H1 (cell line): ENCODE results near the gene GFPT1. TPM values are rescaled to one million over a fixed set of nuclear protein-coding genes. Genes with fewer than 3 reads are reported as not detected.

ENCODE experiments used
- CTCF ChIA-PET: fragments of 300-600 bp; sonication (Branson Sonifier 250); formaldehyde crosslinking; loops from one replicate; lab custom pipeline; 2021; ENCODE audit not compliant: partially characterized antibody; lab: Charles Lee
- POLR2A ChIA-PET: fragments of 300-600 bp; sonication (Branson Sonifier 250); formaldehyde crosslinking; loops from one replicate; lab custom pipeline; 2021; ENCODE audit warnings: inconsistent platforms; ENCODE audit not compliant: partially characterized antibody; lab: Charles Lee
- DNase-seq, 2 experiments: peaks; one replicate each; pipeline versions ENCODE4 v3.0.0 to v3.0.0-alpha.2; 2010 to 2022; ENCODE audit warnings: low spot score in 2 of 2, low read depth in 1 of 2, mixed read lengths in 1 of 2
- FAIRE-seq: peaks from 2 replicates; lab custom pipeline; 2011; peaks lifted over from hg19 to GRCh38; lab: Jason Lieb, UNC
- H2AFZ ChIP-seq: 2 replicates; pipeline ENCODE4 v1.8.1; 2012; ENCODE audit warnings: low read length, inconsistent platforms
- H2AK5ac ChIP-seq: 2 replicates; pipeline ENCODE4 v1.6.1; 2013; ENCODE audit warnings: low read depth, low read length
- H2BK120ac ChIP-seq: replicated peaks from 2 replicates; pipeline ENCODE3; 2013; ENCODE audit warnings: low read depth, low read length, inconsistent platforms
- H2BK12ac ChIP-seq: 2 replicates; pipeline ENCODE4 v1.6.1; 2013; ENCODE audit warnings: low read depth, low read length
- H2BK15ac ChIP-seq: 2 replicates; pipeline ENCODE4 v1.6.1; 2013; ENCODE audit warnings: low read length
- H2BK20ac ChIP-seq: 2 replicates; pipeline ENCODE4 v1.6.1; 2013; ENCODE audit warnings: low read length
- H2BK5ac ChIP-seq: 2 replicates; pipeline ENCODE4 v1.6.1; 2013; ENCODE audit warnings: low read depth, low read length
- H3K14ac ChIP-seq: 2 replicates; pipeline ENCODE4 v1.6.1; 2013; ENCODE audit warnings: inconsistent platforms; ENCODE audit not compliant: insufficient read length
- H3K18ac ChIP-seq: 2 replicates; pipeline ENCODE4 v1.6.1; 2013; ENCODE audit warnings: low read length; ENCODE audit errors: extremely low read depth
- H3K23ac ChIP-seq: 2 replicates; pipeline ENCODE4 v1.6.1; 2013; ENCODE audit warnings: inconsistent platforms; ENCODE audit not compliant: insufficient read length
- H3K23me2 ChIP-seq: 2 replicates; pipeline ENCODE4 v1.6.1; 2013; ENCODE audit warnings: low read depth, low read length
- H3K27ac ChIP-seq: 2 replicates; pipeline ENCODE4 v1.6.1; 2011; ENCODE audit warnings: low read depth, low read length, inconsistent platforms
- H3K27me3 ChIP-seq, 4 experiments: replicated peaks in 1 of 4; 1 replicate in 1 of 4; 2 replicates in 3 of 4; pipeline versions ENCODE4 v1.6.1 to v1.8.1; 2011 to 2013; ENCODE audit warnings: low read length in 3 of 4, mild to moderate bottlenecking in 3 of 4, inconsistent platforms in 2 of 4, mixed read lengths in 2 of 4, moderate library complexity in 1 of 4; ENCODE audit not compliant: control insufficient read depth in 3 of 4, insufficient read depth in 3 of 4; ENCODE audit errors: extremely low read depth in 1 of 4
- H3K36me3 ChIP-seq, 4 experiments: 2 replicates each; pipeline versions ENCODE4 v1.6.1 to v1.8.1; 2011 to 2013; ENCODE audit warnings: mild to moderate bottlenecking in 4 of 4, low read length in 3 of 4, moderate library complexity in 2 of 4, control low read depth in 1 of 4, inconsistent platforms in 1 of 4; ENCODE audit not compliant: insufficient read depth in 4 of 4, control insufficient read depth in 2 of 4
- H3K4ac ChIP-seq: replicated peaks from 2 replicates; pipeline ENCODE3; 2013; ENCODE audit warnings: low read length, low read depth, mixed read lengths, inconsistent platforms; ENCODE audit not compliant: insufficient read length
- H3K4me1 ChIP-seq, 4 experiments: replicated peaks in 1 of 4; 1 replicate in 1 of 4; 2 replicates in 3 of 4; pipeline versions ENCODE4 v1.6.1 to v1.8.1; 2011 to 2013; ENCODE audit warnings: low read length in 3 of 4, inconsistent platforms in 2 of 4, mixed read lengths in 1 of 4; ENCODE audit not compliant: insufficient read depth in 4 of 4, control insufficient read depth in 3 of 4
- H3K4me2 ChIP-seq, 2 experiments: 2 replicates each; pipeline versions ENCODE4 v1.6.1 to v1.8.1; 2011 to 2013; ENCODE audit warnings: low read depth in 2 of 2, low read length in 2 of 2, control low read depth in 1 of 2, inconsistent platforms in 1 of 2, mild to moderate bottlenecking in 1 of 2; ENCODE audit not compliant: insufficient read depth in 1 of 2
- H3K4me3 ChIP-seq, 4 experiments: fragments of 200-600, 300-600 bp in 1 of 4; sonication (generic), shearing (Covaris generic), sonication (Bioruptor Twin) in 1 of 4; 2 replicates each; pipeline versions ENCODE4 v1.5.1 to v1.8.1; 2011 to 2016; ENCODE audit warnings: low read length in 4 of 4, low read depth in 3 of 4, control low read depth in 2 of 4, inconsistent platforms in 2 of 4, mild to moderate bottlenecking in 2 of 4, mixed read lengths in 1 of 4, moderate library complexity in 1 of 4; ENCODE audit not compliant: insufficient read depth in 2 of 4; ENCODE audit errors: extremely low read depth in 1 of 4
- H3K56ac ChIP-seq: replicated peaks from 2 replicates; pipeline ENCODE3; 2013; ENCODE audit warnings: low read depth, mild to moderate bottlenecking, mixed read lengths, low read length, inconsistent platforms; ENCODE audit not compliant: insufficient read length
- H3K79me1 ChIP-seq: 2 replicates; pipeline ENCODE4 v1.6.1; 2013; ENCODE audit warnings: low read depth, low read length, control low read depth
- H3K79me2 ChIP-seq, 2 experiments: 2 replicates each; pipeline versions ENCODE4 v1.6.1 to v1.8.1; 2012 to 2013; ENCODE audit warnings: low read length in 2 of 2, mild to moderate bottlenecking in 2 of 2, inconsistent platforms in 1 of 2; ENCODE audit not compliant: insufficient read depth in 2 of 2, control insufficient read depth in 1 of 2
- H3K9ac ChIP-seq, 4 experiments: replicated peaks in 1 of 4; 1 replicate in 1 of 4; 2 replicates in 3 of 4; pipeline versions ENCODE4 v1.6.1 to v1.8.1; 2011 to 2013; ENCODE audit warnings: low read depth in 3 of 4, low read length in 3 of 4, control low read depth in 2 of 4, mild to moderate bottlenecking in 2 of 4, moderate library complexity in 2 of 4, inconsistent platforms in 1 of 4; ENCODE audit errors: extremely low read depth in 1 of 4
- H3K9me3 ChIP-seq, 2 experiments: 2 replicates each; pipeline versions ENCODE4 v1.6.1 to v1.8.1; 2012 to 2013; ENCODE audit warnings: mild to moderate bottlenecking in 2 of 2, moderate library complexity in 2 of 2, control low read depth in 1 of 2, inconsistent platforms in 1 of 2, low read depth in 1 of 2, low read length in 1 of 2, mixed read lengths in 1 of 2; ENCODE audit not compliant: insufficient read depth in 2 of 2
- H4K20me1 ChIP-seq, 2 experiments: replicated peaks in 1 of 2; 2 replicates each; pipeline versions ENCODE3 to v1.8.1; 2011 to 2013; ENCODE audit warnings: inconsistent platforms in 2 of 2, low read length in 2 of 2, mild to moderate bottlenecking in 1 of 2; ENCODE audit not compliant: insufficient read depth in 2 of 2, control insufficient read depth in 1 of 2
- H4K5ac ChIP-seq: 2 replicates; pipeline ENCODE4 v1.6.1; 2013; ENCODE audit warnings: low read length, low read depth, mixed read lengths, inconsistent platforms; ENCODE audit not compliant: insufficient read length
- H4K8ac ChIP-seq: 2 replicates; pipeline ENCODE4 v1.8.0; 2013; ENCODE audit warnings: mild to moderate bottlenecking, moderate library complexity, low read length, inconsistent platforms; ENCODE audit not compliant: insufficient read depth; ENCODE audit errors: extremely low read depth
- H4K91ac ChIP-seq: replicated peaks from 2 replicates; pipeline ENCODE3; 2013; ENCODE audit warnings: low read length, mixed read lengths, inconsistent platforms; ENCODE audit not compliant: insufficient read length
- RAD21 ChIP-seq, 2 experiments: IDR thresholded peaks in 1 of 2; conservative IDR thresholded peaks in 1 of 2; 2 replicates each; pipeline ENCODE4 v1.6.1; 2011; ENCODE audit warnings: low read depth in 2 of 2, low read length in 2 of 2, improper control_type of control experiment in 1 of 2, inconsistent platforms in 1 of 2, mild to moderate bottlenecking in 1 of 2, moderate library complexity in 1 of 2
- TAF1 ChIP-seq: IDR thresholded peaks from 2 replicates; pipeline ENCODE4 v1.6.1; 2011; ENCODE audit warnings: mild to moderate bottlenecking, low read depth, low read length
- WGBS, 2 experiments: shearing (Covaris generic) in 1 of 2; methylation state at CpG; one replicate each; pipeline versions ENCODE4 v1.1.6 to v1.1.7; 2013 to 2015; ENCODE audit warnings: low lambda C conversion rate in 2 of 2, mixed read lengths in 2 of 2, inconsistent platforms in 1 of 2, low coverage in 1 of 2, missing lambda C conversion rate in 1 of 2; ENCODE audit not compliant: insufficient replicate concordance in 2 of 2, insufficient coverage in 1 of 2, insufficient read length in 1 of 2; ENCODE audit errors: extremely low coverage in 1 of 2, missing lambda C conversion rate in 1 of 2; 5-methylcytosine and 5-hydroxymethylcytosine counted together
- polyA plus RNA-seq, 7 experiments: library from polyadenylated mRNA; depleted of rRNA in 3 of 7; stranded (reverse) in 5 of 7; unstranded in 2 of 7; fragments of >200 nt in 5 of 7; fragments of 200-250 nt in 2 of 7; gene quantifications; 1 replicate in 5 of 7; 2 replicates in 1 of 7; 4 replicates in 1 of 7; pipeline versions ENCODE4 v1.2.1 to v1.2.3, GENCODE V29; 2011 to 2013; ENCODE audit warnings: missing spikeins in 2 of 7, mixed read lengths in 2 of 7
- total RNA-seq: library from RNA; stranded (reverse); fragmentation: NEBNext Ultra II Directional; extraction: Animal tissue kit (Norgen Biotek cat#: 25700); gene quantifications from 2 replicates; pipeline ENCODE4 v1.2.1, GENCODE V29; 2021
- TF ChIP-seq, protein P1 (sequence below): IDR thresholded peaks from 2 replicates; pipeline ENCODE4 v1.6.1; 2011; ENCODE audit warnings: low read length, improper control_type of control experiment

GFPT1 gene
- total and polyA plus RNA-seq, 2 of the 8 experiments (the other 6 are each of a cell fraction or from before 2014, with no cell fraction given) = 13.3 to 76.2 TPM

DNA sequence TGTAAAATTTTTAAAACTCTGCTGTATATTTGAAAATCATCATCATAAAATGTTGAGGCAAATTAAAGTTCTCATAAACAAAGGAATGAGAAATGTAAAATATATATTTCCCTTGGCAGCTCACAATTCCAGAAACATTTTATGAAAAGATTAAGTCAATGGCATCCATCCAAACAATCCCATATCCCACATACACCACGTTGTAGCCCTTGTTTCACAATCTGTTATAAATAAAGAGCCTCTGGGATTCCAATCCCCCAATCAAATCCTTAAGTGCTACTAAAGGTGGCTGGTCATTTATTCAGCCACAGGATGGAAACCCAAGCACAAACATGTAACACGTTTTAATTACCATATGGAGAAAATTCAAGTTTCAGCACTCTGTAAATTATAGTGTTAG is 51.7 kb downstream of the GFPT1 start:
- FAIRE-seq = no peak
- TF ChIP-seq, protein P1, sequence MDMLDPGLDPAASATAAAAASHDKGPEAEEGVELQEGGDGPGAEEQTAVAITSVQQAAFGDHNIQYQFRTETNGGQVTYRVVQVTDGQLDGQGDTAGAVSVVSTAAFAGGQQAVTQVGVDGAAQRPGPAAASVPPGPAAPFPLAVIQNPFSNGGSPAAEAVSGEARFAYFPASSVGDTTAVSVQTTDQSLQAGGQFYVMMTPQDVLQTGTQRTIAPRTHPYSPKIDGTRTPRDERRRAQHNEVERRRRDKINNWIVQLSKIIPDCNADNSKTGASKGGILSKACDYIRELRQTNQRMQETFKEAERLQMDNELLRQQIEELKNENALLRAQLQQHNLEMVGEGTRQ = no peak
- TF ChIP-seq TAF1 (no peak), RAD21 (IDR thresholded peaks at IDR 0.05 in 1 of 2, conservative IDR thresholded peaks at IDR 0.05 in 1 of 2; ENCODE audit: low read depth in 2 of 2, low read length in 2 of 2) (no peak)

More for the DNA sequence above, 51.7 kb downstream of the GFPT1 start:
- ChIA-PET CTCF (no interaction called here), POLR2A (no interaction called here)
- Histone ChIP-seq H3K23me2 (no peaks in the 10 kb centered on the region), H3K18ac (no peak overlapping the region), H2BK120ac (no peak overlapping the region), H4K91ac (no peak overlapping the region), H3K4me3 (no peak overlapping the region), H2BK15ac (no peak overlapping the region), H2AFZ (no peak overlapping the region), H3K14ac (no peak overlapping the region), H2BK5ac (no peak overlapping the region), H2BK12ac (no peak overlapping the region), H2AK5ac (no peak overlapping the region), H3K36me3 (peaks cover 2 to 49% (median 20%) of the 10 kb centered on the region in 4 experiments), H3K27me3 (no peaks in the 10 kb centered on the region), H4K5ac (no peak overlapping the region), H2BK20ac (no peak overlapping the region), H3K79me1 (no peaks in the 10 kb centered on the region), H3K79me2 (no peaks in the 10 kb centered on the region), H4K8ac (no peak overlapping the region), H3K23ac (no peak overlapping the region), H4K20me1 (peaks cover 0 to 1% of the 10 kb centered on the region in 2 experiments), H3K4me2 (no peak overlapping the region), H3K56ac (no peak overlapping the region), H3K4me1 (no peaks in the 10 kb centered on the region), H3K4ac (no peak overlapping the region), H3K9ac (no peak overlapping the region), H3K9me3 (no peaks in the 10 kb centered on the region), H3K27ac (no peak overlapping the region)
- DNase-seq = no peak
- WGBS, 2 experiments = 85% methylated on average over 2 of the region's 2 CpGs; no CpG with 5 or more reads in 1 of the 2 experiments
